Measurements from ENCODE around the gene NCOA5. TPM values are rescaled to one million over a fixed set of nuclear protein-coding genes. Genes with fewer than 3 reads are reported as not detected.

The NCOA5 gene
- total RNA-seq, 1 experiment from 2014 or later, result 26.9 TPM

- TF ChIP-seq EZH2phosphoT487 (IDR thresholded peaks at IDR 0.05; ENCODE audit: borderline replicate concordance, low read length) (no peak), CTCF (conservative IDR thresholded peaks at IDR 0.05; ENCODE audit: low read depth, low read length) (no peak), EZH2 (IDR thresholded peaks at IDR 0.05; ENCODE audit: low read length, unreplicated experiment) (no peak)
- H3K4me3 ChIP-seq (ENCODE audit: low read length), result no peak overlapping the region
- no peak overlapping the region for H3K9ac ChIP-seq (ENCODE audit: low read length)
- no TSS peak for BruUV-seq (replicated peaks)
- no peaks in the 10 kb centered on the region for H3K9me3 ChIP-seq (ENCODE audit: low read length)
- no peaks in the 10 kb centered on the region for H3K27me3 ChIP-seq (ENCODE audit: low read length)
- no peaks in the 10 kb centered on the region for H3K79me2 ChIP-seq (ENCODE audit: low read length)
- no peaks in the 10 kb centered on the region for H3K4me1 ChIP-seq (ENCODE audit: insufficient read depth, low read length)
- no peak; the same call in 1 of the 2 replicates for ATAC-seq
- H3F3A ChIP-seq (ENCODE audit: low read length, unreplicated experiment), result no peaks in the 10 kb centered on the region
- H2AFZ ChIP-seq (ENCODE audit: low read length), result no peak overlapping the region
- no peaks in the 10 kb centered on the region for H3K9me2 ChIP-seq (replicated peaks; ENCODE audit: low read length)
- intact Hi-C loops (cut with micrococcal nuclease), result no loop called here
- H4K20me1 ChIP-seq (ENCODE audit: low read length), result no peaks in the 10 kb centered on the region
- H3K4me2 ChIP-seq (ENCODE audit: low read length), result no peak overlapping the region
- CTCF ChIA-PET, result no interaction called here
- H3K36me3 ChIP-seq (ENCODE audit: low read depth, low read length), result peaks cover 50% of the 10 kb centered on the region
- no peak overlapping the region for H3K27ac ChIP-seq (ENCODE audit: low read length)
- POLR2A ChIA-PET (ENCODE audit: unreplicated experiment), result no interaction called here
- peak; percentile 37 for DNase-seq
Measured at GRCh38 chr20:46070215-46070900, 19.4 kb downstream of the NCOA5 start.

- BruUV-seq (replicated peaks), result no TSS peak
- DNase-seq (no peak), ATAC-seq (no peak)
- peaks cover 77% of the 10 kb centered on the region for H3K36me3 ChIP-seq (ENCODE audit: low read depth, low read length)
- H3K9me3 ChIP-seq (ENCODE audit: low read length), result no peaks in the 10 kb centered on the region
- intact Hi-C loops (cut with micrococcal nuclease), result no loop called here
- H3K4me3 ChIP-seq (ENCODE audit: low read length), result no peak overlapping the region
- no peak overlapping the region for H3K27ac ChIP-seq (ENCODE audit: low read length)
- ChIA-PET CTCF (interaction anchor here (0.5 kb wide), 1 partner anchor 77 kb away, joined by 6 read pairs; no protein-coding TSS in a partner anchor), POLR2A (ENCODE audit: unreplicated experiment) (no interaction called here)
- TF ChIP-seq CTCF (conservative IDR thresholded peaks at IDR 0.05; ENCODE audit: low read depth, low read length), result no peak
- no peak for TF ChIP-seq EZH2phosphoT487 (IDR thresholded peaks at IDR 0.05; ENCODE audit: borderline replicate concordance, low read length)
- H3K9me2 ChIP-seq (replicated peaks; ENCODE audit: low read length), result no peaks in the 10 kb centered on the region
- H4K20me1 ChIP-seq (ENCODE audit: low read length), result no peaks in the 10 kb centered on the region
- no peak overlapping the region for H3K9ac ChIP-seq (ENCODE audit: low read length)
- H3K4me1 ChIP-seq (ENCODE audit: insufficient read depth, low read length), result no peaks in the 10 kb centered on the region
- H2AFZ ChIP-seq (ENCODE audit: low read length), result no peak overlapping the region
- no peaks in the 10 kb centered on the region for H3K79me2 ChIP-seq (ENCODE audit: low read length)
- no peaks in the 10 kb centered on the region for H3K27me3 ChIP-seq (ENCODE audit: low read length)
- H3K4me2 ChIP-seq (ENCODE audit: low read length), result no peak overlapping the region
- no peaks in the 10 kb centered on the region for H3F3A ChIP-seq (ENCODE audit: low read length, unreplicated experiment)
Measured at GRCh38 chr20:46065691-46066090, 24.1 kb downstream of the NCOA5 start.

- no peaks in the 10 kb centered on the region for H3K4me1 ChIP-seq (ENCODE audit: insufficient read depth, low read length)
- DNase-seq, result no peak
- H3F3A ChIP-seq (ENCODE audit: low read length, unreplicated experiment), result no peaks in the 10 kb centered on the region
- H3K27me3 ChIP-seq (ENCODE audit: low read length), result no peaks in the 10 kb centered on the region
- H3K9ac ChIP-seq (ENCODE audit: low read length), result no peak overlapping the region
- H3K9me3 ChIP-seq (ENCODE audit: low read length), result no peaks in the 10 kb centered on the region
- H3K79me2 ChIP-seq (ENCODE audit: low read length), result no peaks in the 10 kb centered on the region
- intact Hi-C loops (cut with micrococcal nuclease), result no loop called here
- peaks cover 75% of the 10 kb centered on the region for H3K36me3 ChIP-seq (ENCODE audit: low read depth, low read length)
- ChIA-PET POLR2A (ENCODE audit: unreplicated experiment) (no interaction called here), CTCF (interaction anchor here (0.5 kb wide), 1 partner anchor 76 kb away, joined by 6 read pairs; no protein-coding TSS in a partner anchor)
- no peak overlapping the region for H2AFZ ChIP-seq (ENCODE audit: low read length)
- H3K9me2 ChIP-seq (replicated peaks; ENCODE audit: low read length), result no peaks in the 10 kb centered on the region
- no peak overlapping the region for H3K4me3 ChIP-seq (ENCODE audit: low read length)
- TF ChIP-seq CTCF (conservative IDR thresholded peaks at IDR 0.05; ENCODE audit: low read depth, low read length) (no peak), EZH2 (IDR thresholded peaks at IDR 0.05; ENCODE audit: low read length, unreplicated experiment) (no peak)
- ATAC-seq, result no peak
- no TSS peak for BruUV-seq (replicated peaks)
- no peak overlapping the region for H3K27ac ChIP-seq (ENCODE audit: low read length)
- no peak overlapping the region for H3K4me2 ChIP-seq (ENCODE audit: low read length)
- H4K20me1 ChIP-seq (ENCODE audit: low read length), result no peaks in the 10 kb centered on the region
Measured at GRCh38 chr20:46065006-46065405, 24.8 kb downstream of the NCOA5 start.
